OCI-M2 (cell line): ENCODE results near the gene BICRA.
"Not testable (repeated sequence)": the region's sequence is repeated elsewhere in the genome, so short reads cannot be mapped to it uniquely, and the experiment has no call there.

Experiments used
- DNase-seq: peaks from one replicate; lab custom pipeline; 2025; ENCODE audit not compliant: unreplicated experiment; lab: John Stamatoyannopoulos, UW

The BICRA gene

GRCh38 chr19:47626238-47626637 lies 17.3 kb downstream of the BICRA start:
- DNase-seq = no peak

- DNase-seq = no peak
These were observed 19.3 kb downstream of the BICRA start for GRCh38 chr19:47628078-47628771.

GRCh38 chr19:47630594-47630993 lies 21.7 kb downstream of the BICRA start:
- no peak for DNase-seq

- no peak for DNase-seq
These were observed 22.9 kb downstream of the BICRA start for GRCh38 chr19:47631681-47632446.

- no peak for DNase-seq
These were observed 24.6 kb downstream of the BICRA start for GRCh38 chr19:47633517-47633916.

- DNase-seq = no peak
These were observed 25.1 kb downstream of the BICRA start for GRCh38 chr19:47633996-47634395.

GRCh38 chr19:47635152-47635754 lies 26.3 kb downstream of the BICRA start:
- DNase-seq = not testable (repeated sequence)

- no peak for DNase-seq
These were observed 28.6 kb downstream of the BICRA start for GRCh38 chr19:47637550-47637949.

GRCh38 chr19:47641891-47642485 lies 33.1 kb downstream of the BICRA start:
- no peak for DNase-seq

- no peak for DNase-seq
These were observed 34.3 kb downstream of the BICRA start for GRCh38 chr19:47643281-47643680.

GRCh38 chr19:47644199-47644598 lies 35.3 kb downstream of the BICRA start:
- DNase-seq = no peak

- DNase-seq = no peak
These were observed 36.0 kb downstream of the BICRA start for GRCh38 chr19:47644743-47645482.

GRCh38 chr19:47646924-47647323 lies 38.0 kb downstream of the BICRA start:
- no peak for DNase-seq

- no peak for DNase-seq
These were observed 40.7 kb downstream of the BICRA start for GRCh38 chr19:47649588-47649987.

GRCh38 chr19:47650700-47651099 lies 41.8 kb downstream of the BICRA start:
- DNase-seq = no peak

- no peak for DNase-seq
These were observed 42.2 kb downstream of the BICRA start for GRCh38 chr19:47651132-47651531.

- no peak for DNase-seq
These were observed 42.8 kb downstream of the BICRA start for GRCh38 chr19:47651691-47652090.

- DNase-seq = no peak
These were observed 43.4 kb downstream of the BICRA start for GRCh38 chr19:47652285-47652684.

GRCh38 chr19:47653856-47654255 lies 44.9 kb downstream of the BICRA start:
- DNase-seq = no peak

GRCh38 chr19:47657719-47658118 lies 48.8 kb downstream of the BICRA start:
- DNase-seq = no peak
